IMR-90 (cell line): ENCODE measurements around the gene PRDM5.

Experiments
- BHLHE40 ChIP-seq: fragments of 150-350 bp; IDR thresholded peaks from 2 replicates; pipeline ENCODE4 v1.6.1; 2016; ENCODE audit warnings: mild to moderate bottlenecking, low read depth, low read length
- CHD1 ChIP-seq: IDR thresholded peaks from 2 replicates; pipeline ENCODE4 v1.6.1; 2012; ENCODE audit warnings: low read depth, low read length, improper control_type of control experiment
- CTCF ChIP-seq: conservative IDR thresholded peaks from 2 replicates; pipeline ENCODE4 v1.5.1; 2012; ENCODE audit warnings: mild to moderate bottlenecking, low read depth, low read length, improper control_type of control experiment
- ELK1 ChIP-seq: fragments of 150-350 bp; IDR thresholded peaks from 2 replicates; pipeline ENCODE4 v1.6.1; 2016; ENCODE audit warnings: low read depth, mild to moderate bottlenecking, low read length, moderate library complexity, borderline replicate concordance
- MAZ ChIP-seq: IDR thresholded peaks from 2 replicates; pipeline ENCODE4 v1.6.1; 2012; ENCODE audit warnings: low read depth, mild to moderate bottlenecking, low read length, improper control_type of control experiment, moderate library complexity, borderline replicate concordance
- NFE2L2 ChIP-seq: fragments of 150-350 bp; IDR thresholded peaks from 2 replicates; pipeline ENCODE4 v1.6.1; 2016; ENCODE audit warnings: low read depth, mild to moderate bottlenecking, low read length
- POLR2A ChIP-seq: IDR thresholded peaks from 2 replicates; pipeline ENCODE4 v1.6.1; 2012; ENCODE audit warnings: mild to moderate bottlenecking, low read depth, low read length
- RAD21 ChIP-seq: IDR thresholded peaks from 2 replicates; pipeline ENCODE4 v1.6.1; 2012; ENCODE audit warnings: low read length, improper control_type of control experiment
- USF2 ChIP-seq: fragments of 150-350 bp; IDR thresholded peaks from 2 replicates; pipeline ENCODE4 v1.6.1; 2017; ENCODE audit warnings: mild to moderate bottlenecking, antibody characterized with exemption, low read length, low read depth

GRCh38 chr4:120723986-120724385 is 198.5 kb downstream of the PRDM5 start:
- TF ChIP-seq CTCF = no peak
- no peak for TF ChIP-seq MAZ
- no peak for TF ChIP-seq POLR2A
- no peak for TF ChIP-seq BHLHE40
- no peak for TF ChIP-seq RAD21
- TF ChIP-seq ELK1 = no peak
- no peak for TF ChIP-seq USF2
- no peak for TF ChIP-seq NFE2L2
- TF ChIP-seq CHD1 = no peak
